Measurements from ENCODE around the gene TUFT1.

DNA sequence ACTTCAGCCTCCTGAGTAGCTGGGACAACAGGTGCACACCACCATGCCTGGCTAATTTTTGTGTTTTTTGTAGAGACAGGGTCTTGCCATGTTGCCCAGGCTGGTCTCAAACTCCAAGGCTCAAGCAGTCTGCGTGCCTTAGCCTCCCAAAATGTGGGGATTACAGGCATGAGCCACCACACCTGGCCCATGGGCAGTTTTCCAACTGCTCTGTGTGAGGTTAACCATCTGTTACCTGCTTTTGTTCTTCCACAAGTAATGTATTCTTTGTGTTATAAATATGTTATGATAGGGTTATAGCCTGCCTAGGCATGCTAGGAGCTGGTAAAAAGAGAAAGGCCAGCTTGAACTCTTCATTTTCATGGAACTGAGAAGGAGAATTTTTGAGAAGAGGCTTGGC is 30.7 kb downstream of the TUFT1 start:
- TF ChIP-seq ZNF623 (tag by site-specific recombination; IDR thresholded peaks at IDR 0.05) = no peak
- no peak for TF ChIP-seq CTCF (tag by site-specific recombination; IDR thresholded peaks at IDR 0.05)
- TF ChIP-seq, protein P1, sequence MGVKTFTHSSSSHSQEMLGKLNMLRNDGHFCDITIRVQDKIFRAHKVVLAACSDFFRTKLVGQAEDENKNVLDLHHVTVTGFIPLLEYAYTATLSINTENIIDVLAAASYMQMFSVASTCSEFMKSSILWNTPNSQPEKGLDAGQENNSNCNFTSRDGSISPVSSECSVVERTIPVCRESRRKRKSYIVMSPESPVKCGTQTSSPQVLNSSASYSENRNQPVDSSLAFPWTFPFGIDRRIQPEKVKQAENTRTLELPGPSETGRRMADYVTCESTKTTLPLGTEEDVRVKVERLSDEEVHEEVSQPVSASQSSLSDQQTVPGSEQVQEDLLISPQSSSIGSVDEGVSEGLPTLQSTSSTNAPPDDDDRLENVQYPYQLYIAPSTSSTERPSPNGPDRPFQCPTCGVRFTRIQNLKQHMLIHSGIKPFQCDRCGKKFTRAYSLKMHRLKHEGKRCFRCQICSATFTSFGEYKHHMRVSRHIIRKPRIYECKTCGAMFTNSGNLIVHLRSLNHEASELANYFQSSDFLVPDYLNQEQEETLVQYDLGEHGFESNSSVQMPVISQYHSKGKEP (tag by site-specific recombination; IDR thresholded peaks at IDR 0.05) = no peak
- TF ChIP-seq ZNF169 (tag by site-specific recombination; IDR thresholded peaks at IDR 0.05) = no peak
- no peak for TF ChIP-seq PRDM6 (tag by site-specific recombination; IDR thresholded peaks at IDR 0.05)
- TF ChIP-seq ZNF37A (tag by site-specific recombination; IDR thresholded peaks at IDR 0.05) = no peak
- no peak for TF ChIP-seq KLF10 (tag by site-specific recombination; IDR thresholded peaks at IDR 0.05)
- no peak for TF ChIP-seq REST (tag by site-specific recombination; IDR thresholded peaks at IDR 0.05)
- no peak for TF ChIP-seq GLI4 (tag by site-specific recombination; IDR thresholded peaks at IDR 0.05)
- no peak for TF ChIP-seq YY1 (tag by site-specific recombination; IDR thresholded peaks at IDR 0.05)
- no peak for TF ChIP-seq YY2 (tag by site-specific recombination; IDR thresholded peaks at IDR 0.05)
